Tibial nerve (tissue), 4 donors: Measurements from ENCODE around the gene ZNF586.
"Not testable (repeated sequence)": the region's sequence is repeated elsewhere in the genome, so short reads cannot be mapped to it uniquely, and the experiment has no call there.

Experiments
- EP300 ChIP-seq, 2 donors: sonication (generic); formaldehyde crosslinking; IDR thresholded peaks; one replicate each; pipeline ENCODE4 v1.6.1; 2017; ENCODE audit warnings: antibody characterized with exemption in 2 of 2, mild to moderate bottlenecking in 1 of 2
- POLR2A ChIP-seq, 2 donors: fragments of 450-650 bp; IDR thresholded peaks; one replicate each; pipeline ENCODE4 v1.6.1; 2017; ENCODE audit warnings: antibody characterized with exemption in 2 of 2, mild to moderate bottlenecking in 2 of 2, moderate library complexity in 2 of 2
- TF ChIP-seq, protein P1 (sequence below), 5 experiments: fragments of 200-600 bp in 3 of 5; fragments of 450-650 bp in 2 of 5; sonication (generic) in 3 of 5; IDR thresholded peaks; one replicate each; pipeline ENCODE4 v1.5.1; 2016 to 2019; ENCODE audit warnings: antibody characterized with exemption in 5 of 5, mild to moderate bottlenecking in 3 of 5, moderate library complexity in 2 of 5

DNA sequence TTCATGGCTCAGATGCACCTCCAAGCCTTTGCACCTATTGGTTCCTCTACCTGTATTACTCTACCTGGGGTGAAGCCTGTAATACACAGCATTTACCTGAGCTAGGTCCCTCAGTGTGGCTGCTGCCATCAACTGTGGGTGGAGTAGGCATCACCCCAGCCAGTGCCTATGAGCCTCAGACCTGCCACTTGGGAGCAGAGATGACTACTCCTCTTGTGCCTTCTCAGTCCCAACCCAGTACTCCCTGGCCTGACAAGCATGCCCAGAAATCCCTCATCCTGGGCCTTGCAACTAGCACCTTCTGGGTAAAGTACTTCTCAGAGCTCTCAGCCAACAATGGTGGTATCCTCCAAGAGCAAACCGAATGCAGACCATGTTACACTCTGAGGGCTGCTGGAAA, 27.1 kb downstream of the ZNF586 start:
- not testable (repeated sequence) for TF ChIP-seq EP300, POLR2A (IDR thresholded peaks at IDR 0.05)
- TF ChIP-seq, protein P1, sequence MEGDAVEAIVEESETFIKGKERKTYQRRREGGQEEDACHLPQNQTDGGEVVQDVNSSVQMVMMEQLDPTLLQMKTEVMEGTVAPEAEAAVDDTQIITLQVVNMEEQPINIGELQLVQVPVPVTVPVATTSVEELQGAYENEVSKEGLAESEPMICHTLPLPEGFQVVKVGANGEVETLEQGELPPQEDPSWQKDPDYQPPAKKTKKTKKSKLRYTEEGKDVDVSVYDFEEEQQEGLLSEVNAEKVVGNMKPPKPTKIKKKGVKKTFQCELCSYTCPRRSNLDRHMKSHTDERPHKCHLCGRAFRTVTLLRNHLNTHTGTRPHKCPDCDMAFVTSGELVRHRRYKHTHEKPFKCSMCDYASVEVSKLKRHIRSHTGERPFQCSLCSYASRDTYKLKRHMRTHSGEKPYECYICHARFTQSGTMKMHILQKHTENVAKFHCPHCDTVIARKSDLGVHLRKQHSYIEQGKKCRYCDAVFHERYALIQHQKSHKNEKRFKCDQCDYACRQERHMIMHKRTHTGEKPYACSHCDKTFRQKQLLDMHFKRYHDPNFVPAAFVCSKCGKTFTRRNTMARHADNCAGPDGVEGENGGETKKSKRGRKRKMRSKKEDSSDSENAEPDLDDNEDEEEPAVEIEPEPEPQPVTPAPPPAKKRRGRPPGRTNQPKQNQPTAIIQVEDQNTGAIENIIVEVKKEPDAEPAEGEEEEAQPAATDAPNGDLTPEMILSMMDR (IDR thresholded peaks at IDR 0.05) = not testable (repeated sequence)
